ENCODE results near the gene ELOVL3.

ELOVL3 gene

DNA sequence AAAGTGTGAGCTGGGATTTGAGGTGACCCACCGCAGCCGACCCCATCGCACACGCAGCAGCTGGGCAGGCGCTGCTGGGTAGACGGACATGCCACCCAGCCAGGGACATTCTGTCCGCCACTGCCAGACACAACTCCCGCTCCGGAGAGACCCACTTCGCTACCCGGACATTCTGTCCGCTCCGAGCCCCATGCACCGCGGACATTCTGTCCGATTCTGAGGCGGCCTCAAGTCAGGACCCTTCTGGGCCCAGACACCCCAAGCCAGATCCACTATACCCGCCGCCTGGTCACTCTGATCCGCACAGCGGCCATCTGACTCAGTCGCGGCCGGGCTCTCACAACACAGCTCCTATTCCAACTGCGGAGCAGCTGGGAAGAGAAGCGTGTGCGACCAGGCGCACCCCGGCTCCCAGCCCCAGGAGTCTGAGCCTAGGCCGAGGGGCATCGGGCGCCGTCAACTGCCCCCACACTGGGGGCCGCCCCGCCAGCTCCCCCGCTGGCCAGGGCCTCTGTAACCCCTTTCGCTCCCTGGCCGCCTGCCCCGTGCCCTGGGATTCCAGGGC is 14.4 kb downstream of the ELOVL3 start:
- H3K4me3 ChIP-seq (ENCODE audit: insufficient read depth, low read length, poor library complexity, severe bottlenecking): no peak overlapping the region
- TF ChIP-seq EZH2phosphoT487 (conservative IDR thresholded peaks at IDR 0.05; ENCODE audit: low read length): no peak
- TF ChIP-seq, protein P1, sequence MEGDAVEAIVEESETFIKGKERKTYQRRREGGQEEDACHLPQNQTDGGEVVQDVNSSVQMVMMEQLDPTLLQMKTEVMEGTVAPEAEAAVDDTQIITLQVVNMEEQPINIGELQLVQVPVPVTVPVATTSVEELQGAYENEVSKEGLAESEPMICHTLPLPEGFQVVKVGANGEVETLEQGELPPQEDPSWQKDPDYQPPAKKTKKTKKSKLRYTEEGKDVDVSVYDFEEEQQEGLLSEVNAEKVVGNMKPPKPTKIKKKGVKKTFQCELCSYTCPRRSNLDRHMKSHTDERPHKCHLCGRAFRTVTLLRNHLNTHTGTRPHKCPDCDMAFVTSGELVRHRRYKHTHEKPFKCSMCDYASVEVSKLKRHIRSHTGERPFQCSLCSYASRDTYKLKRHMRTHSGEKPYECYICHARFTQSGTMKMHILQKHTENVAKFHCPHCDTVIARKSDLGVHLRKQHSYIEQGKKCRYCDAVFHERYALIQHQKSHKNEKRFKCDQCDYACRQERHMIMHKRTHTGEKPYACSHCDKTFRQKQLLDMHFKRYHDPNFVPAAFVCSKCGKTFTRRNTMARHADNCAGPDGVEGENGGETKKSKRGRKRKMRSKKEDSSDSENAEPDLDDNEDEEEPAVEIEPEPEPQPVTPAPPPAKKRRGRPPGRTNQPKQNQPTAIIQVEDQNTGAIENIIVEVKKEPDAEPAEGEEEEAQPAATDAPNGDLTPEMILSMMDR (IDR thresholded peaks at IDR 0.05; ENCODE audit: insufficient read depth, low read length, poor library complexity, severe bottlenecking): no peak
- H3K27me3 ChIP-seq (ENCODE audit: low read length): no peaks in the 10 kb centered on the region
- H3F3A ChIP-seq (ENCODE audit: insufficient read depth): no peaks in the 10 kb centered on the region
- H3K79me2 ChIP-seq (ENCODE audit: insufficient read depth, low read length): peaks cover 1% of the 10 kb centered on the region
- H4K20me1 ChIP-seq (ENCODE audit: low read depth, low read length): no peaks in the 10 kb centered on the region
- H3K9me3 ChIP-seq (ENCODE audit: insufficient read depth, low read length): no peaks in the 10 kb centered on the region
- no peaks in the 10 kb centered on the region for H3K36me3 ChIP-seq (ENCODE audit: low read length)
- no peak overlapping the region for H3K27ac ChIP-seq (ENCODE audit: low read depth, low read length)
- no peak overlapping the region for H3K9ac ChIP-seq (ENCODE audit: low read length)
- no peak overlapping the region for H3K4me2 ChIP-seq (ENCODE audit: low read depth, low read length, poor library complexity, severe bottlenecking)
- H3K9me2 ChIP-seq (replicated peaks; ENCODE audit: insufficient read depth, low read length): no peaks in the 10 kb centered on the region
- H2AFZ ChIP-seq (ENCODE audit: low read depth, low read length, severe bottlenecking): no peak overlapping the region

DNA sequence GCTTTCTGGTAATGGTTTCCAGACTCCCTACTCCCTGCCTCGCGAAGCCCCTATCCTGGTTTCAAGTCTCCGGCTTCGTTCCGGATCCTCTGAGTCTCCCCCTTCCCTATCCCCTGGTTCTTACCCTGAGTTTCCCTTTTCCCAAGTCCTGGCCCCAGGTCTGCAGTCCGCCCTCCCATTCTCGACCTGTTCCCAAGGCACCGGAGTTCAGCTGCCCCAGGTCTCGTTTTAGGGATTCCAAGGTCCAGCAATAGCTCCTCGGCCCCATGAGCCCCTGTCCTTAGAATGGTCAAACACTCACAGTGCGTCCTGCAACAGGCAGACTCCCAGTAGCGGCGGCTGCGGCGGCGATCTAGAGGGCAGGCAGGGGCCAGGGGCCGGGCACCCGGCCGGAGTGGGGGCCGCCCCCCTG is 14.9 kb downstream of the ELOVL3 start:
- TF ChIP-seq, protein P1 (IDR thresholded peaks at IDR 0.05; ENCODE audit: insufficient read depth, low read length, poor library complexity, severe bottlenecking): no peak
- no peak for TF ChIP-seq EZH2phosphoT487 (conservative IDR thresholded peaks at IDR 0.05; ENCODE audit: low read length)
- Histone ChIP-seq H3K36me3 (ENCODE audit: low read length) (no peaks in the 10 kb centered on the region), H3F3A (ENCODE audit: insufficient read depth) (no peaks in the 10 kb centered on the region), H3K4me3 (ENCODE audit: insufficient read depth, low read length, poor library complexity, severe bottlenecking) (no peak overlapping the region), H3K9me2 (replicated peaks; ENCODE audit: insufficient read depth, low read length) (no peaks in the 10 kb centered on the region), H3K4me2 (ENCODE audit: low read depth, low read length, poor library complexity, severe bottlenecking) (no peak overlapping the region), H3K9ac (ENCODE audit: low read length) (no peak overlapping the region), H3K79me2 (ENCODE audit: insufficient read depth, low read length) (peaks cover 6% of the 10 kb centered on the region), H3K27me3 (ENCODE audit: low read length) (no peaks in the 10 kb centered on the region), H3K9me3 (ENCODE audit: insufficient read depth, low read length) (no peaks in the 10 kb centered on the region), H3K27ac (ENCODE audit: low read depth, low read length) (no peak overlapping the region), H4K20me1 (ENCODE audit: low read depth, low read length) (no peaks in the 10 kb centered on the region), H2AFZ (ENCODE audit: low read depth, low read length, severe bottlenecking) (no peak overlapping the region)

DNA sequence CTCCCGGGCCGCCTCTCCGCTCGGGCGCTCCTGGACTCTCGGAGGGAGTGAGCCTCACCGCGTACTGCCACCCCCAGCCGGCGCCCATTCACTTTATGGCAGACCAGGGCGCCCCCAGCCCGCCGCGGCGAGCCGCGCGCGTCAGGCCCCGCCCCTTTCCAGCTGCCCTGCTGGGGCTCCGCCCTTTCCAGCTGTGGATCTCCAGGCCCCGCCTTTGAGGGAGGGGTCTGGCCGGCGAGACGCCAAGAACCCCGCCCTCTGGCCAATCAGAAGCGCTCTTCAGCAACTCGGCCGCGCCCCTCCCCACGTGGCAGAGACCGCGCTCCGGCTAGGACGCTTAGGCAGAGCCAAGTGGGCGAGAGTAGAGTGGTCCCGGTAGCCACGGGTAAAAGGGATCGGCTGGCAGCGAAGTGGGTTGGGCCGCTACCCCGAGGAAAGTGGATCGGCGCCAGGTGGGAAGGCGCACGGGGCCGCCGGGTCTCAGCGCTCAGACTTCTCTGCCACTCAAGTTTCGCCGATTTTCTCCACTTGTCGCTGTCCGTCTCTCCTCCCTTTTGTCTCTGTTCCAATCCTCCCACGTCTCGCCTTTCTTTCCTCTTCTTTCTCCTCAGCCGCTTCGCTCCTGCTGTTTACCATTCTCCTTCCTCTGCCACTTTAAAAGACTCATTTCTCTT is 15.5 kb downstream of the ELOVL3 start, which contains the start of gene PITX3:
Gene PITX3, minus strand, starts transcription at position 69 of the 674 bp plus-strand sequence. CDS start 9,432 bp downstream, outside the sequence.
- Histone ChIP-seq H3K36me3 (ENCODE audit: low read length) (no peaks in the 10 kb centered on the region), H3K9me3 (ENCODE audit: insufficient read depth, low read length) (no peaks in the 10 kb centered on the region), H3K27ac (ENCODE audit: low read depth, low read length) (no peak within 1 kb of the TSS), H3K4me3 (ENCODE audit: insufficient read depth, low read length, poor library complexity, severe bottlenecking) (no peak within 1 kb of the TSS), H3F3A (ENCODE audit: insufficient read depth) (no peaks in the 10 kb centered on the region), H3K27me3 (ENCODE audit: low read length) (no peaks in the 10 kb centered on the region), H3K4me2 (ENCODE audit: low read depth, low read length, poor library complexity, severe bottlenecking) (peak within 1 kb of the TSS; percentile 38), H2AFZ (ENCODE audit: low read depth, low read length, severe bottlenecking) (no peak within 1 kb of the TSS), H4K20me1 (ENCODE audit: low read depth, low read length) (0 out of 2 replicates have a peak, but pooled peaks cover 1% of the 10 kb centered on the region), H3K9me2 (replicated peaks; ENCODE audit: insufficient read depth, low read length) (no peaks in the 10 kb centered on the region), H3K79me2 (ENCODE audit: insufficient read depth, low read length) (peaks cover 11% of the 10 kb centered on the region), H3K9ac (ENCODE audit: low read length) (no peak within 1 kb of the TSS)
- TF ChIP-seq, protein P1 (IDR thresholded peaks at IDR 0.05; ENCODE audit: insufficient read depth, low read length, poor library complexity, severe bottlenecking): no peak
- TF ChIP-seq EZH2phosphoT487 (conservative IDR thresholded peaks at IDR 0.05; ENCODE audit: low read length): no peak
